ENCODE measurements around the gene CYP3A7.
"Not testable (repeated sequence)": the region's sequence is repeated elsewhere in the genome, so short reads cannot be mapped to it uniquely, and the experiment has no call there.

CYP3A7 gene

GRCh38 chr7:99764478-99764877 lies 29.5 kb upstream of the CYP3A7 start:
- DNase-seq (ENCODE audit: insufficient read length) (no peak), FAIRE-seq (no peak)
- no peak for TF ChIP-seq POLR2AphosphoS5 (IDR thresholded peaks at IDR 0.05; ENCODE audit: low read depth, low read length)
- no peak for TF ChIP-seq POLR2A (IDR thresholded peaks at IDR 0.05; ENCODE audit: low read depth, low read length)
- TF ChIP-seq TAF1 (IDR thresholded peaks at IDR 0.05; ENCODE audit: borderline replicate concordance, low read depth, low read length): no peak

GRCh38 chr7:99762680-99763327 lies 27.8 kb upstream of the CYP3A7 start:
- TF ChIP-seq POLR2AphosphoS5 (IDR thresholded peaks at IDR 0.05; ENCODE audit: low read depth, low read length): no peak
- TF ChIP-seq POLR2A (IDR thresholded peaks at IDR 0.05; ENCODE audit: low read depth, low read length): no peak
- no peak for TF ChIP-seq TAF1 (IDR thresholded peaks at IDR 0.05; ENCODE audit: borderline replicate concordance, low read depth, low read length)
- no peak for DNase-seq (ENCODE audit: insufficient read length)
- FAIRE-seq: no peak

GRCh38 chr7:99755085-99755484 lies 20.1 kb upstream of the CYP3A7 start:
- DNase-seq (ENCODE audit: insufficient read length) (no peak), FAIRE-seq (no peak)
- TF ChIP-seq TAF1 (IDR thresholded peaks at IDR 0.05; ENCODE audit: borderline replicate concordance, low read depth, low read length) (no peak), POLR2AphosphoS5 (IDR thresholded peaks at IDR 0.05; ENCODE audit: low read depth, low read length) (no peak), POLR2A (IDR thresholded peaks at IDR 0.05; ENCODE audit: low read depth, low read length) (no peak)

GRCh38 chr7:99752356-99752755 lies 17.4 kb upstream of the CYP3A7 start:
- TF ChIP-seq POLR2AphosphoS5 (IDR thresholded peaks at IDR 0.05; ENCODE audit: low read depth, low read length) (no peak), POLR2A (IDR thresholded peaks at IDR 0.05; ENCODE audit: low read depth, low read length) (no peak), TAF1 (IDR thresholded peaks at IDR 0.05; ENCODE audit: borderline replicate concordance, low read depth, low read length) (no peak)
- FAIRE-seq: no peak
- DNase-seq (ENCODE audit: insufficient read length): no peak

GRCh38 chr7:99751322-99752052 lies 16.5 kb upstream of the CYP3A7 start:
- not testable (repeated sequence) for FAIRE-seq; DNase-seq (ENCODE audit: insufficient read length)

GRCh38 chr7:99748846-99749579 lies 14.0 kb upstream of the CYP3A7 start:
- TF ChIP-seq POLR2AphosphoS5 (IDR thresholded peaks at IDR 0.05; ENCODE audit: low read depth, low read length) (no peak), POLR2A (IDR thresholded peaks at IDR 0.05; ENCODE audit: low read depth, low read length) (no peak), TAF1 (IDR thresholded peaks at IDR 0.05; ENCODE audit: borderline replicate concordance, low read depth, low read length) (no peak)
- no peak for FAIRE-seq
- DNase-seq (ENCODE audit: insufficient read length): no peak

- not testable (repeated sequence) for FAIRE-seq
Measured at GRCh38 chr7:99746915-99747314, 11.9 kb upstream of the CYP3A7 start.

GRCh38 chr7:99745395-99745794 lies 10.4 kb upstream of the CYP3A7 start:
- not testable (repeated sequence) for FAIRE-seq; DNase-seq (ENCODE audit: insufficient read length)

More at GRCh38 chr7:99746915-99747314, 11.9 kb upstream of the CYP3A7 start:
- not testable (repeated sequence) for DNase-seq (ENCODE audit: insufficient read length)

- FAIRE-seq: no peak
- no peak for TF ChIP-seq POLR2A (IDR thresholded peaks at IDR 0.05; ENCODE audit: low read depth, low read length)
- TF ChIP-seq TAF1 (IDR thresholded peaks at IDR 0.05; ENCODE audit: borderline replicate concordance, low read depth, low read length): no peak
- TF ChIP-seq POLR2AphosphoS5 (IDR thresholded peaks at IDR 0.05; ENCODE audit: low read depth, low read length): no peak
- DNase-seq (ENCODE audit: insufficient read length): no peak
Measured at GRCh38 chr7:99742737-99743394, 7.9 kb upstream of the CYP3A7 start.

- TF ChIP-seq POLR2AphosphoS5 (IDR thresholded peaks at IDR 0.05; ENCODE audit: low read depth, low read length) (no peak), POLR2A (IDR thresholded peaks at IDR 0.05; ENCODE audit: low read depth, low read length) (no peak), TAF1 (IDR thresholded peaks at IDR 0.05; ENCODE audit: borderline replicate concordance, low read depth, low read length) (no peak)
- DNase-seq (ENCODE audit: insufficient read length) (no peak), FAIRE-seq (no peak)
Measured at GRCh38 chr7:99741441-99741795, 6.4 kb upstream of the CYP3A7 start.

- no peak for TF ChIP-seq POLR2A (IDR thresholded peaks at IDR 0.05; ENCODE audit: low read depth, low read length)
- no peak for TF ChIP-seq TAF1 (IDR thresholded peaks at IDR 0.05; ENCODE audit: borderline replicate concordance, low read depth, low read length)
- DNase-seq (ENCODE audit: insufficient read length): no peak
- FAIRE-seq: no peak
Measured at GRCh38 chr7:99740573-99741440, 5.8 kb upstream of the CYP3A7 start.

Data from GM12892 (cell line).